Activated CD8-positive, alpha-beta memory T cell treated with anti-CD3 and anti-CD28 coated beads for 36 hours (primary cell): ENCODE data around the gene DYNLT1. TPM values are rescaled to one million over a fixed set of nuclear protein-coding genes. Genes with fewer than 3 reads are reported as not detected.
"Not testable (repeated sequence)": the region's sequence is repeated elsewhere in the genome, so short reads cannot be mapped to it uniquely, and the experiment has no call there.

Source experiments
- CTCF ChIA-PET: fragments of 350-600 bp; sonication (Branson Sonifier 250); formaldehyde crosslinking; loops from one replicate; lab custom pipeline; 2021; ENCODE audit warnings: antibody characterized with exemption; lab: Charles Lee
- POLR2A ChIA-PET: fragments of 350-600 bp; sonication (Branson Sonifier 250); formaldehyde crosslinking; loops from one replicate; lab custom pipeline; 2021; ENCODE audit warnings: antibody characterized with exemption; lab: Charles Lee
- total RNA-seq, 2 experiments: library from RNA; stranded (reverse); gene quantifications; one replicate each; pipeline ENCODE4 v1.2.3, GENCODE V29; 2021

Gene DYNLT1
- total RNA-seq, result 100 to 1,000 TPM in 1 of 2 experiments, 10 to 100 TPM in 1; 90.6 to 100 TPM

GRCh38 chr6:158644231-158645063, at the start of gene DYNLT1:
DYNLT1 (minus strand) TSS chr6:158644743; CDS start chr6:158644708, 35 bp downstream.
- ChIA-PET POLR2A (interaction anchor here (1.4 to 3.7 kb wide), 4 partner anchors 9 to 85 kb away, joined by 4 to 53 read pairs (median 8); no protein-coding TSS in a partner anchor), CTCF (interaction anchor here (0.7 to 1.9 kb wide), 3 partner anchors 9 to 47 kb away, joined by 3 to 10 read pairs (median 6); no protein-coding TSS in a partner anchor)

- POLR2A ChIA-PET, result no interaction called here
- CTCF ChIA-PET, result interaction anchor here (1.2 kb wide), 1 partner anchor 15 kb away, joined by 3 read pairs; no protein-coding TSS in a partner anchor
Measured at GRCh38 chr6:158688860-158689259, 44.3 kb upstream of the DYNLT1 start.

- ChIA-PET CTCF (no interaction called here), POLR2A (interaction anchor here (1.3 kb wide), 1 partner anchor 35 kb away, joined by 3 read pairs; no protein-coding TSS in a partner anchor)
Measured at GRCh38 chr6:158687506-158687905, 43.0 kb upstream of the DYNLT1 start.

GRCh38 chr6:158686791-158687381, 42.3 kb upstream of the DYNLT1 start:
- POLR2A ChIA-PET, result interaction anchor here (1.3 kb wide), 1 partner anchor 34 kb away, joined by 3 read pairs; no protein-coding TSS in a partner anchor
- CTCF ChIA-PET, result no interaction called here

GRCh38 chr6:158686311-158686710, 41.8 kb upstream of the DYNLT1 start:
- ChIA-PET CTCF (no interaction called here), POLR2A (interaction anchor here (1.3 kb wide), 1 partner anchor 34 kb away, joined by 3 read pairs; no protein-coding TSS in a partner anchor)

GRCh38 chr6:158684745-158685324, 40.3 kb upstream of the DYNLT1 start:
- POLR2A ChIA-PET, result no interaction called here

GRCh38 chr6:158684311-158684710, 39.8 kb upstream of the DYNLT1 start:
- POLR2A ChIA-PET, result no interaction called here
- CTCF ChIA-PET, result interaction anchor here (1.0 kb wide), 1 partner anchor 103 kb away, joined by 3 read pairs; no protein-coding TSS in a partner anchor

More at GRCh38 chr6:158684745-158685324, 40.3 kb upstream of the DYNLT1 start:
- CTCF ChIA-PET, result interaction anchor here (0.6 to 1.0 kb wide), 2 partner anchors 31 to 103 kb away, joined by 3 to 4 read pairs; no protein-coding TSS in a partner anchor

- ChIA-PET POLR2A (interaction anchor here (0.6 kb wide), 1 partner anchor 25 kb away, joined by 5 read pairs; no protein-coding TSS in a partner anchor), CTCF (no interaction called here)
Measured at GRCh38 chr6:158680481-158680880, 35.9 kb upstream of the DYNLT1 start.

- CTCF ChIA-PET, result no interaction called here
- POLR2A ChIA-PET, result interaction anchor here (0.6 kb wide), 1 partner anchor 24 kb away, joined by 5 read pairs; no protein-coding TSS in a partner anchor
Measured at GRCh38 chr6:158680015-158680414, 35.5 kb upstream of the DYNLT1 start.

GRCh38 chr6:158677906-158678578, 33.5 kb upstream of the DYNLT1 start:
- CTCF ChIA-PET, result no interaction called here
- POLR2A ChIA-PET, result interaction anchor here (0.6 kb wide), 1 partner anchor 11 kb away, joined by 4 read pairs; no protein-coding TSS in a partner anchor

- CTCF ChIA-PET, POLR2A ChIA-PET: not testable (repeated sequence)
Measured at GRCh38 chr6:158677094-158677493, 32.6 kb upstream of the DYNLT1 start.

- POLR2A ChIA-PET, result no interaction called here
- CTCF ChIA-PET, result interaction anchor here (1.8 kb wide), 1 partner anchor 14 kb away, joined by 4 read pairs; no protein-coding TSS in a partner anchor
Measured at GRCh38 chr6:158674342-158675131, 30.0 kb upstream of the DYNLT1 start.

GRCh38 chr6:158672726-158673125, 28.2 kb upstream of the DYNLT1 start:
- ChIA-PET POLR2A (interaction anchor here (0.7 to 0.8 kb wide), 2 partner anchors 231 to 466 kb away, joined by 3 to 6 read pairs; no protein-coding TSS in a partner anchor), CTCF (interaction anchor here (0.7 kb wide), 1 partner anchor 256 kb away, joined by 5 read pairs; no protein-coding TSS in a partner anchor)

GRCh38 chr6:158672119-158672518, 27.6 kb upstream of the DYNLT1 start:
- POLR2A ChIA-PET, result interaction anchor here (0.7 kb wide), 1 partner anchor 232 kb away, joined by 3 read pairs; no protein-coding TSS in a partner anchor
- CTCF ChIA-PET, result not testable (repeated sequence)

GRCh38 chr6:158669145-158670035, 24.8 kb upstream of the DYNLT1 start:
- POLR2A ChIA-PET, result no interaction called here

GRCh38 chr6:158668707-158669103, 24.2 kb upstream of the DYNLT1 start:
- ChIA-PET POLR2A (no interaction called here), CTCF (no interaction called here)

More at GRCh38 chr6:158669145-158670035, 24.8 kb upstream of the DYNLT1 start:
- CTCF ChIA-PET, result no interaction called here
